Common myeloid progenitor, CD34-positive (primary cell): ENCODE measurements around the gene CLN5.

Experiments used
- CTCF ChIA-PET: fragments of 350-600 bp; sonication (Branson Sonifier 250); formaldehyde crosslinking; loops from one replicate; lab custom pipeline; 2021; ENCODE audit warnings: antibody characterized with exemption; lab: Charles Lee
- POLR2A ChIA-PET: fragments of 350-600 bp; sonication (Branson Sonifier 250); formaldehyde crosslinking; loops from one replicate; lab custom pipeline; 2021; ENCODE audit warnings: antibody characterized with exemption; lab: Charles Lee
- DNase-seq, 3 donors: peaks; one replicate each; pipeline versions ENCODE4 v3.0.0 to v3.0.0-alpha.2; 2013
- H3K27ac ChIP-seq, 2 experiments: 1 replicate in 1 of 2; 2 replicates in 1 of 2; pipeline ENCODE4 v1.7.0; 2013; ENCODE audit warnings: inconsistent platforms in 2 of 2, low read length in 2 of 2, mild to moderate bottlenecking in 2 of 2, low read depth in 1 of 2, moderate library complexity in 1 of 2; ENCODE audit not compliant: severe bottlenecking in 2 of 2, insufficient read depth in 1 of 2, poor library complexity in 1 of 2
- H3K27me3 ChIP-seq, 5 experiments: replicated peaks in 2 of 5; 1 replicate in 3 of 5; 2 replicates in 2 of 5; pipeline versions ENCODE4 v1.6.1 to v1.7.0; 2013; ENCODE audit warnings: low read length in 4 of 5, mild to moderate bottlenecking in 2 of 5, moderate library complexity in 2 of 5, inconsistent platforms in 1 of 5; ENCODE audit not compliant: insufficient read depth in 5 of 5, control insufficient read depth in 4 of 5
- H3K36me3 ChIP-seq, 4 experiments: 1 replicate in 2 of 4; 2 replicates in 2 of 4; pipeline versions ENCODE4 v1.6.1 to v1.7.0; 2013; ENCODE audit warnings: low read length in 3 of 4, control low read depth in 1 of 4, mild to moderate bottlenecking in 1 of 4; ENCODE audit not compliant: control insufficient read depth in 4 of 4, insufficient read depth in 4 of 4
- H3K4me1 ChIP-seq, 4 experiments: 1 replicate in 3 of 4; 2 replicates in 1 of 4; pipeline versions ENCODE4 v1.6.1 to v1.7.1; 2013; ENCODE audit warnings: low read length in 3 of 4, mild to moderate bottlenecking in 3 of 4, control low read depth in 1 of 4, inconsistent platforms in 1 of 4, moderate library complexity in 1 of 4; ENCODE audit not compliant: control insufficient read depth in 4 of 4, insufficient read depth in 4 of 4; ENCODE audit errors: control extremely low read depth in 1 of 4
- H3K4me3 ChIP-seq, 7 experiments: 1 replicate in 4 of 7; 2 replicates in 3 of 7; pipeline versions ENCODE4 v1.5.1 to v1.7.0; 2013; ENCODE audit warnings: mild to moderate bottlenecking in 7 of 7, low read length in 6 of 7, moderate library complexity in 6 of 7, inconsistent platforms in 2 of 7, low read depth in 2 of 7, control low read depth in 1 of 7; ENCODE audit not compliant: insufficient read depth in 4 of 7, control insufficient read depth in 1 of 7; ENCODE audit errors: extremely low read depth in 1 of 7
- H3K9me3 ChIP-seq, 5 experiments: 1 replicate in 4 of 5; 2 replicates in 1 of 5; pipeline versions ENCODE4 v1.6.1 to v1.7.1; 2013; ENCODE audit warnings: low read length in 4 of 5, mild to moderate bottlenecking in 2 of 5, inconsistent platforms in 1 of 5, low read depth in 1 of 5, moderate library complexity in 1 of 5; ENCODE audit not compliant: control insufficient read depth in 4 of 5, insufficient read depth in 2 of 5; ENCODE audit errors: control extremely low read depth in 1 of 5
- WGBS: methylation state at CpG from one replicate; pipeline ENCODE4 v1.1.5; 2013; ENCODE audit not compliant: insufficient coverage; 5-methylcytosine and 5-hydroxymethylcytosine counted together

Gene CLN5

DNA sequence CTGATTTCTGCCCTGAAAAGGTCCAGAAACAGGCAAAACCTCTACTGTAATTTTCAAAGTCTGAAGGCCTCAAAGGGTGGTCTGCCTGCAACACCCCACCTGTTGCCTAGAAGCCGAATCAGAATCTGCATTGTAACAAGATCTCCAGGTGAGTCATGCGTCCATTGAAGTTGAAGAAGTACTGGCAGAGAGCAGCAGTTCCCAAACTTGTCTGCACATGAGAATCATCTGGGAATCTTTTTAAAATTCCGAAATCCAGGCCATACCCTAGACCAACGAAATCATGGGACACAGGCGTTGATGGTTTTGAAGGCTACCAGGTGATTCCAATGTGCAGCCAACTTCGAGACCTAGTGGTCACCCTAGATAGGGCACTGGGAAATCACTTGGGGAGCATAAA, 16.0 kb upstream of the CLN5 start:
- Histone ChIP-seq H3K9me3 (no peaks in the 10 kb centered on the region), H3K27me3 (peaks cover 0 to 6% (median 0%) of the 10 kb centered on the region in 5 experiments), H3K36me3 (no peaks in the 10 kb centered on the region), H3K4me1 (peaks cover 0 to 21% (median 9%) of the 10 kb centered on the region in 4 experiments), H3K27ac (no peak overlapping the region), H3K4me3 (no peak overlapping the region)
- CTCF ChIA-PET, result interaction anchor here (1.1 kb wide), 1 partner anchor 308 kb away, joined by 4 read pairs; no protein-coding TSS in a partner anchor
- 100% methylated on average over 6 of the region's 6 CpGs for WGBS
- DNase-seq, result no peak
- POLR2A ChIA-PET, result no interaction called here

DNA sequence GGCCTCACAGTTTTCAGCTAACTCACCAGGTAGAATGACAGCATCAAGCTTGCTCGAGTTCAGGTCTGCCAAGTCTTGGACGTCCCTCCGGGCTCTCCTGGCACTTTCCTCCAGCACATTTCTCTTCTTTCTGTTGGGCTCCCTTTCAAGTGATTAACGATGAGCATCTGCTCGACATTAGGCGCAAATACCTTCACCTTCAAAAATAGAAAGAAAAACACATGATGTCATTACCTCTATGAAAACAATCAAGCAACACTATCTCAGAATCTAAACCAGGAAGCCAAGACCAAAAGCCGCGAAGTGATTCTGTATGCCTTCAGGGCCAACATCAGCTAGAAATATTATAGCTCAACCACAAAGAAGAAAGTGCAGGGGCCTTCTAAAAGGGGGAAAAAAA, 15.4 kb upstream of the CLN5 start:
- ChIA-PET CTCF (interaction anchor here (0.7 to 5.9 kb wide), 7 partner anchors 14 to 309 kb away, joined by 3 to 41 read pairs (median 4); partner anchors contain the start of gene CLN5), POLR2A (no interaction called here)
- 21% methylated on average over 6 of the region's 8 CpGs for WGBS
- no peak overlapping the region for H3K27ac ChIP-seq
- H3K4me3 ChIP-seq, result no peak overlapping the region
- H3K9me3 ChIP-seq, result no peaks in the 10 kb centered on the region
- H3K27me3 ChIP-seq, result peaks cover 0 to 10% (median 4%) of the 10 kb centered on the region in 5 experiments
- H3K36me3 ChIP-seq, result no peaks in the 10 kb centered on the region
- peaks cover 0 to 21% (median 9%) of the 10 kb centered on the region in 4 experiments for H3K4me1 ChIP-seq
- peak in 2 of 3 donors; percentile 54 to 68 for DNase-seq

GRCh38 chr13:76976929-76977328, 15.0 kb upstream of the CLN5 start:
- POLR2A ChIA-PET, result no interaction called here

DNA sequence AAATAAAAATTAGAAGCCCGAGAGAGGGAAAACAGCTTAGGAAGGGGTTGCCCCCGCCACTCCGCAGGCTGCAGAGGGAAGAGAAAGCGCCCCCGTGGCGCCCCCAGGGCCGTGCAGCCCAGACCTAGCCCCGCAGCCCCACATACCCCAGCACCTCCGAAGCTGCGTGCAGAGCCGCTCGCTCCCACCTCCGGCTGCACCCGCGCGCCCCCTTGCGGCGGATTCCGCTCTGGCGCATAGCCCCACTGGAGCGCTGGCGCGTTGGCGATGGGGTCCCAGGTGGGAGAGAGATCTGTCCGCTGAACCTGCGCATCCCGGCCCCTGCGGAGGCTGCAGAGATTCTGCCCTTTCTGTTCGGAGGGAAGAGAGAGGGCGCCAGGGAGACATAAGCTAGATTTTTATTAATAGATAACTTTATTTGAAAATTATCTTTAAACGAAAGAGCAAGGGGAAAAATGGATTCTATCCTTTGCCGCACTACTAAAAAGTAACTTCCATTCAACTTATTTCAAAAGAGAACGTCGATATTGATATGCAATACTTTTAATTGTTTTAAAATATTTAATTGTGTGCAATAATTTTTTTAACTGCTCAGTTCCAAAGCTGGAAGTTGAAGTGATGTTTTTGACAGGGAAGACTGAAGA, 11.7 kb upstream of the CLN5 start:
- POLR2A ChIA-PET, result interaction anchor here (0.7 kb wide), 1 partner anchor 13 kb away, joined by 4 read pairs; no protein-coding TSS in a partner anchor
- CTCF ChIA-PET, result interaction anchor here (0.6 to 5.9 kb wide), 20 partner anchors 9 to 1087 kb away, joined by 3 to 41 read pairs (median 4); partner anchors contain the start of genes ACOD1 and CLN5
- peak overlapping the region in 4 of 7 experiments; percentile 29 to 63 (median 44) for H3K4me3 ChIP-seq
- DNase-seq, result peak; percentile 54 to 78 (median 76)
- H3K36me3 ChIP-seq, result no peaks in the 10 kb centered on the region
- H3K9me3 ChIP-seq, result no peaks in the 10 kb centered on the region
- peaks cover 0 to 13% (median 4%) of the 10 kb centered on the region in 5 experiments for H3K27me3 ChIP-seq
- H3K27ac ChIP-seq, result no peak overlapping the region
- H3K4me1 ChIP-seq, result peaks cover 0 to 14% (median 5%) of the 10 kb centered on the region in 4 experiments
- 0% methylated on average over 21 of the region's 34 CpGs for WGBS

More at GRCh38 chr13:76976929-76977328, 15.0 kb upstream of the CLN5 start:
- DNase-seq, result no peak
- Histone ChIP-seq H3K4me1 (peaks cover 0 to 21% (median 9%) of the 10 kb centered on the region in 4 experiments), H3K27me3 (peaks cover 0 to 13% (median 4%) of the 10 kb centered on the region in 5 experiments), H3K4me3 (no peak overlapping the region), H3K9me3 (no peaks in the 10 kb centered on the region), H3K36me3 (no peaks in the 10 kb centered on the region), H3K27ac (no peak overlapping the region)
- 86% methylated on average over 5 of the region's 5 CpGs for WGBS
- CTCF ChIA-PET, result interaction anchor here (0.7 to 5.9 kb wide), 7 partner anchors 13 to 309 kb away, joined by 3 to 41 read pairs (median 4); partner anchors contain the start of gene CLN5

DNA sequence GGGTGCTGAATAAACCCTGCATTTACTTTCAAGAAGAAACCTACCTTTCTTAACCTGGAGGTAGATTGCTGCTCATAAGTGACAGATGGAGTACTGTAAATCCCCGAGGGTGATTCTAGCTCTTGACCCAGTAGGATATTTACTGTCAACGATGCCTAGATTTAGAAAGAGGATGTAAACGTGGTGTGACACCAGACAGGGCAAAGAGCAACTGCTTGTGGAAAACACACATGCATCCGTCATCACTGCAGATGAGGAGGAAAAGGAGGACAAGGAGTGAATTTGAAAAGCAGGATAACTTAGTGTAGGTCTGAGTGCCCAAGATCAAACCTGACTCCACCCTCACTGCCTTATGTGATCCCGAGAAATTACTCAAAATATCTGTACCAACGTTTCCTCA, 9.8 kb upstream of the CLN5 start:
- ChIA-PET CTCF (interaction anchor here (1.6 to 5.9 kb wide), 5 partner anchors 8 to 49 kb away, joined by 5 to 41 read pairs (median 7); partner anchors contain the start of gene CLN5), POLR2A (no interaction called here)
- no peaks in the 10 kb centered on the region for H3K9me3 ChIP-seq
- no peaks in the 10 kb centered on the region for H3K36me3 ChIP-seq
- peaks cover 0 to 9% (median 4%) of the 10 kb centered on the region in 4 experiments for H3K4me1 ChIP-seq
- no peak for DNase-seq
- H3K27ac ChIP-seq, result no peak overlapping the region
- no peak overlapping the region for H3K4me3 ChIP-seq
- 53% methylated on average over 3 of the region's 6 CpGs for WGBS
- peaks cover 0 to 13% (median 4%) of the 10 kb centered on the region in 5 experiments for H3K27me3 ChIP-seq

DNA sequence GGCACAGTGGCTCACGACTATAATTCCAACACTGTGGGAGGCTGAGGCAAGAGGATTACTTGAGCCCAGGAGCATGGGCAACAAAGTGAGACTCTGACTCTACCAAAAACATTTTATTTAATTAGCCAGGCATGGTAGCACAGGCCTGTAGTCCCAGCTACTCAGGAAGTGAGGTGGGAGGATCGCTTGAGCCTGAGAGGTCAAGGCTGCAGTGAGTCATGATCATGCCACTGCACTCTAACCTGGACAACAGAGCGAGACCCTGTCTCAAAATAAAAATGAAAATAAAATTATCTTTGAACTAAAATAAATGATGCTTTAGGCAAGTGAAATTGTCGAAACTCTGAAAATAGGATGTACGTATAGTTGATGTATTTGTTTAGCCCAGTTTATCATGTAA, 8.2 kb upstream of the CLN5 start:
- POLR2A ChIA-PET, result no interaction called here
- H3K4me3 ChIP-seq, result no peak overlapping the region
- CTCF ChIA-PET, result no interaction called here
- no peak overlapping the region for H3K27ac ChIP-seq
- H3K9me3 ChIP-seq, result no peaks in the 10 kb centered on the region
- peaks cover 0 to 13% (median 4%) of the 10 kb centered on the region in 5 experiments for H3K27me3 ChIP-seq
- peaks cover 0 to 7% (median 3%) of the 10 kb centered on the region in 4 experiments for H3K4me1 ChIP-seq
- no peaks in the 10 kb centered on the region for H3K36me3 ChIP-seq
- 100% methylated on average over 2 of the region's 5 CpGs for WGBS
- no peak for DNase-seq
